SK-N-SH (cell line): ENCODE measurements around the gene SMYD2.

Experiments used
- CTCF ChIP-seq: fragments of 200-600 bp; sonication (generic); IDR thresholded peaks from 2 replicates; pipeline ENCODE4 v1.6.1; 2017; ENCODE audit warnings: antibody characterized with exemption, mild to moderate bottlenecking, moderate library complexity
- FOXM1 ChIP-seq: IDR thresholded peaks from 2 replicates; pipeline ENCODE4 v1.4.0; 2012; ENCODE audit warnings: low read depth, mild to moderate bottlenecking
- GATA2 ChIP-seq: sonication (generic); formaldehyde crosslinking; IDR thresholded peaks from 2 replicates; pipeline ENCODE4 v1.5.0; 2020; ENCODE audit warnings: mild to moderate bottlenecking, missing genetic modification reagents
- POLR2AphosphoS5 ChIP-seq: IDR thresholded peaks from 2 replicates; pipeline ENCODE4 v1.6.1; 2012; ENCODE audit warnings: low read depth, low read length
- USF1 ChIP-seq: IDR thresholded peaks from 2 replicates; pipeline ENCODE4 v1.4.0; 2012; ENCODE audit warnings: low read depth, borderline replicate concordance

- no peak for TF ChIP-seq CTCF
- no peak for TF ChIP-seq GATA2 (CRISPR knock-in tag)
- no peak; the same call in 1 of the 2 replicates for TF ChIP-seq POLR2AphosphoS5
- no peak for TF ChIP-seq FOXM1
- TF ChIP-seq USF1: no peak
Observed at GRCh38 chr1:214352838-214353237, 71.9 kb downstream of the SMYD2 start.
